DND-41 (cell line): Measurements from ENCODE around the gene AJAP1.

Experiments used
- ATAC-seq: fragments of 200-7000 bp; cut with Tn5 transposase; 3 replicates; pipeline ENCODE4 v1.9.1; 2021; ENCODE audit warnings: low read depth; ENCODE audit not compliant: insufficient read depth
- DNase-seq: peaks from one replicate; pipeline ENCODE4 v3.0.0-alpha.2; 2020
- H2AFZ ChIP-seq: 2 replicates; pipeline ENCODE4 v1.6.0; 2012; ENCODE audit warnings: low read depth, low read length
- H3K27ac ChIP-seq: 2 replicates; pipeline ENCODE4 v1.5.1; 2012; ENCODE audit warnings: low read length, inconsistent platforms
- H3K27me3 ChIP-seq: fragments of 200-600 bp; sonication (generic); 2 replicates; pipeline ENCODE4 v1.6.0; 2012; ENCODE audit warnings: low read length, mild to moderate bottlenecking, inconsistent platforms; ENCODE audit not compliant: insufficient read depth, poor library complexity
- H3K36me3 ChIP-seq: 2 replicates; pipeline ENCODE4 v1.5.1; 2012; ENCODE audit warnings: low read length, inconsistent platforms; ENCODE audit not compliant: insufficient read depth
- H3K4me1 ChIP-seq: 2 replicates; pipeline ENCODE4 v1.5.1; 2012; ENCODE audit warnings: mild to moderate bottlenecking, low read length; ENCODE audit not compliant: insufficient read depth
- H3K4me2 ChIP-seq: 2 replicates; pipeline ENCODE4 v1.6.0; 2012; ENCODE audit warnings: mild to moderate bottlenecking, moderate library complexity, low read length, inconsistent platforms; ENCODE audit not compliant: insufficient read depth
- H3K4me3 ChIP-seq, 2 experiments: fragments of 200-600 bp in 1 of 2; shearing (Covaris generic) in 1 of 2; 2 replicates each; pipeline ENCODE4 v1.5.1; 2012 to 2016; ENCODE audit warnings: inconsistent platforms in 2 of 2, low read length in 2 of 2, mild to moderate bottlenecking in 2 of 2, low read depth in 1 of 2, moderate library complexity in 1 of 2
- H3K79me2 ChIP-seq: 2 replicates; pipeline ENCODE4 v1.6.0; 2012; ENCODE audit warnings: low read length, inconsistent platforms; ENCODE audit not compliant: insufficient read depth
- H3K9ac ChIP-seq: 2 replicates; pipeline ENCODE4 v1.6.0; 2012; ENCODE audit warnings: low read depth, mild to moderate bottlenecking, inconsistent platforms, low read length, moderate library complexity
- H3K9me3 ChIP-seq: 2 replicates; pipeline ENCODE4 v1.5.1; 2012; ENCODE audit warnings: low read length, moderate library complexity, mild to moderate bottlenecking, inconsistent platforms; ENCODE audit not compliant: insufficient read depth, severe bottlenecking
- H4K20me1 ChIP-seq: 2 replicates; pipeline ENCODE4 v1.6.0; 2012; ENCODE audit warnings: low read length; ENCODE audit not compliant: insufficient read depth
- CTCF ChIP-seq: IDR thresholded peaks from 2 replicates; pipeline ENCODE4 v1.5.1; 2012; ENCODE audit warnings: borderline replicate concordance, low read length, moderate library complexity, mild to moderate bottlenecking; ENCODE audit not compliant: poor library complexity, severe bottlenecking; ENCODE audit errors: extremely low read depth
- EZH2 ChIP-seq: IDR thresholded peaks from 3 replicates; pipeline ENCODE4 v1.6.1; 2012; ENCODE audit warnings: borderline replicate concordance, low read depth, mild to moderate bottlenecking, moderate library complexity, low read length, inconsistent platforms; ENCODE audit not compliant: severe bottlenecking

AJAP1 gene

GRCh38 chr1:4741876-4742423 is 87.5 kb downstream of the AJAP1 start:
- ATAC-seq = no peak
- no peak overlapping the region for H3K4me3 ChIP-seq
- TF ChIP-seq CTCF = no peak
- TF ChIP-seq EZH2 = no peak
- no peaks in the 10 kb centered on the region for H3K79me2 ChIP-seq
- H3K4me2 ChIP-seq = no peak overlapping the region
- DNase-seq = no peak
- no peaks in the 10 kb centered on the region for H4K20me1 ChIP-seq
- no peak overlapping the region for H3K9ac ChIP-seq
- no peak overlapping the region for H2AFZ ChIP-seq
- H3K9me3 ChIP-seq = no peaks in the 10 kb centered on the region
- H3K4me1 ChIP-seq = no peaks in the 10 kb centered on the region
- H3K36me3 ChIP-seq = no peaks in the 10 kb centered on the region
- H3K27ac ChIP-seq = no peak overlapping the region
- no peaks in the 10 kb centered on the region for H3K27me3 ChIP-seq

DNA sequence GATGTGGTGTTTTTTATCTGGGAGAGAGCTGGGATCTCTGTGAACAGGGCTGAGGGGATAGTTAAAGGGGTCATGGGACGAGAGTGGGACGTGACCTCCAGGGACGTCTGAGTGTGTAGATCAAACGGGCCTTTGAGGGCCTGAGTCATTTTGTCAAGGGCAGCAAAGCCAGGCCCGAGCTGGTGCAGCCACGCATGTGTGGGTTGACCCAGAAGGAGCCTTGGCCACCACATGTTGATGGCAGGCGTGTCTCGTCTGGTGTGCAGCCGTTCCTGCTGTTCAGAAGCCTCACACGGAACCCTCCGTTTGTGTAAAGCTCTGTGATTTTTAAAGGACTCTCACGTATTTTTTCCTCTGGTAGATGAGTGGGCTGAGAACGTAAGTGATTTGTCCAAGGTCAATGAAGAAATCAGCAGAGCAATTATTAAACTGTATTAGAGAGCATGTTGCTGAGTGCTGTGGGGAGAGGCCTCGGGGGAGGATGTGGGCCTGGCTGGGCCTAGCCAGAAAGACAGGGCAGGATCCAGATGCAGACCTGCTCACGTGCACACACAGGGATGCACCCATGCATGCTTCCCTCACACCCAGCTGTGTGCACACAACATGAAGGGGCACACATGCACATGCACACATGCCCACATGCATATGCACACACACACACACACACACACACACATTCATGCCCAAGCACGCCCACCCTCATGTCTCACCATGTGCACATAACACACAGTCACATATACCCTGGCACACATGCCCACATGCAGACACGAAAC is 89.8 kb downstream of the AJAP1 start:
- no peaks in the 10 kb centered on the region for H3K4me1 ChIP-seq
- H3K9ac ChIP-seq = no peak overlapping the region
- no peaks in the 10 kb centered on the region for H3K79me2 ChIP-seq
- H3K4me2 ChIP-seq = no peak overlapping the region
- ATAC-seq (no peak), DNase-seq (no peak)
- H3K27me3 ChIP-seq = no peaks in the 10 kb centered on the region
- no peak overlapping the region for H3K27ac ChIP-seq
- no peaks in the 10 kb centered on the region for H4K20me1 ChIP-seq
- no peaks in the 10 kb centered on the region for H3K9me3 ChIP-seq
- no peak overlapping the region for H2AFZ ChIP-seq
- no peak overlapping the region for H3K4me3 ChIP-seq
- TF ChIP-seq CTCF (no peak), EZH2 (no peak)
- no peaks in the 10 kb centered on the region for H3K36me3 ChIP-seq

DNA sequence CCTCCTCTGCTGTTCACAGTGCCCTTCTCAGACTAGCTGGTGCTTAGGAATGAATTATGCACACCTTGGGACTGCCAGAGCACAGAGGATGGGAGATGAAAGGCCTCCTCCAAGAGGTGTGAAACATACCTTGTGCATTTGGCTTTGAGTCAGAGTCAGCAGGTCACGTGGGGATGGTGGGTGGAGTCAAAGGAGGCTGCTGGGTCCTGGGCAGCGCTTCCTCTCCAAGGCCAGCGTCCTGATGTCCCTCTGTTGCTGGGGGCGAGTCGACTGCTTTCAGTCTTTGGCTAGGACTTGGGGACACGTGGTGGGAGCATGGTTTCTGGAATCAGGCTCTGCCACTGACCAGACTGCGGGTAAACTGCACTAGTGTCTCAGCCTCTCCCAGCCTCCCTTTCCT is 91.2 kb downstream of the AJAP1 start:
- TF ChIP-seq EZH2 (no peak), CTCF (no peak)
- Histone ChIP-seq H2AFZ (no peak overlapping the region), H3K9ac (no peak overlapping the region), H3K4me3 (no peak overlapping the region), H3K36me3 (no peaks in the 10 kb centered on the region), H3K27me3 (no peaks in the 10 kb centered on the region), H3K79me2 (no peaks in the 10 kb centered on the region), H3K4me1 (no peaks in the 10 kb centered on the region), H3K4me2 (no peak overlapping the region), H3K27ac (no peak overlapping the region), H4K20me1 (no peaks in the 10 kb centered on the region; the same call in 1 of the 2 replicates), H3K9me3 (no peaks in the 10 kb centered on the region)
- DNase-seq (no peak), ATAC-seq (no peak)
